ENCODE data around the gene OR52W1.
A peak's percentile ranks its signal among the peaks of the same experiment; 100 is the strongest.
"Not testable (repeated sequence)": the region's sequence is repeated elsewhere in the genome, so short reads cannot be mapped to it uniquely, and the experiment has no call there.

The OR52W1 gene

DNA sequence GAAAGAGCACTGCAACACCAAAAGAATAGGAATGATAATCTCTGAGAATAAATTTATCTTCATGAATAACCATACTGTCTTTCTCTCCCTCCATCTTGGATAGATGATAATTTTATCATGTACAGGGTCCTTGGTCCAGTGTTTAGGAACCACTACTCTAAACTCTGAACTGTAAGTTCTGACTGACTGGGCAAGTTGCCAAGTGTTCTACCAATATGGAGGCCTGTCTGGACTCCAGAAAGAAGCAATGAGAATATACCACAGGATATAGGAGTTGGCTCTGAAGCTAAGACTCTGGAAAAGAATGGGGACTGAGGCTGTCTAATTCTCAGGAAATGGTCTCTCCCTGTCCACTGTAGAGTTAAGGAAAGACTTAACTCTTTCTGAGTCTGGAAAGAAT, 33.9 kb downstream of the OR52W1 start:
- Mint-ChIP-seq H3K4me3 (peak overlapping the region; percentile 59), H3K27ac (no peak overlapping the region), H3K9me3 (no peaks in the 10 kb centered on the region), H3K27me3 (ENCODE audit: low read depth) (no peaks in the 10 kb centered on the region), H3K36me3 (ENCODE audit: low read depth) (peaks cover 3% of the 10 kb centered on the region), H3K4me1 (ENCODE audit: low read depth) (peaks cover 39% of the 10 kb centered on the region)

DNA sequence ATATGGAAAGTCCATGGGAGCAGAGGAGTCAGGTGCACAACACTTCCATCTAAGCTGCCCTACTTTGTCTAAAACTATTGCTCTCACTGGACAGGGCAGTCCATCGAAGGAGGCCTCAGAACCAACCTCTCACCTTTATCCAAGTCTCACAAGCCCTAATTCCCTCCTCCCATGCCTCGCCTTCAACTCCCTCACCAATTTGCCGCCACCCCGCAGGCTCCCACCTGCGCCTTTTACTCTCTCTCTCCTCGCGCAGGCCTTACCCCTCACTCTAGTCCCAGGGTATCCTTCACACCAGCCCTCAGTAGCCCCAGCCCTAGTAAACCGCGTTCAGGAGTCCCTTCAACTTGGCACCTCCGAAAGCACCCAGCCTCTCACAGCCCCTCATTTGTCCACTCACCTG, 35.0 kb downstream of the OR52W1 start:
- Mint-ChIP-seq H3K4me1 (ENCODE audit: low read depth) (peaks cover 38% of the 10 kb centered on the region), H3K27ac (peak overlapping the region; percentile 98), H3K27me3 (ENCODE audit: low read depth) (no peaks in the 10 kb centered on the region), H3K9me3 (no peaks in the 10 kb centered on the region), H3K36me3 (ENCODE audit: low read depth) (peaks cover 3% of the 10 kb centered on the region), H3K4me3 (peak overlapping the region; percentile 100)

DNA sequence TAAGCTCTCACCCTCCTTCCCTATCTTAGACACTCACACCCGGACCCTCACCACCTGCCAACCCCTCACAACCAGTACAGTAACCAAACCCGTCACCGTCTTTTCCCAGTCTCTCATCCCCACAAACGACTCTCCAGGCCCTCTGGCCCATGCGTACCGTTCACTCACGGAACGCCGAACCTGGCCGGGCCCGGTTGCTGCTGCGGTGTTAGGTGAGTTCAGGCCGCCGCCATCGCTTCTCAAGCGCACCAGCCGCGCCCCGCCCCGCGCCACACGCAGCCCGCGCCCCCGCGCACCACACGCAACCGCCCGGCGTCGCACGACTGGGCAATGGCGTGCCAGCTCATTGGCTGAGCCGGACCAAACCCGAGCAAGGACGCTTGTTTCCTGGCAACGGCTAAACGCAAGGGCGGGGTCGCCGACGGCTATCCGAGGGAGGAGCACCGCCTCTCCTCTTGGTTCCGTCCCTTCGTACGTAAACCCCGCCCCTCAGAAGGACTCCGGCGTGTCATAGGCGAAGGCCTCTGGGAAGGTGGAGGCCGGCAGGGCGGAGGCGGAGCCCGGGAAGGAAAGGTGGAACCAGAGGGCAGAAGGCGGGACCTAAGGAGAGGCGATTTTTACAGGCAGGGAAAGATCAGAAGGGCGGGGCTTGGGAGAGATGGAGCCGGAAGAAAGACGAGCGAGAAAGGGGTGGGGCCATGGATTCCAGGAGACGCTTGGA, 35.5 kb downstream of the OR52W1 start, which contains the start of gene FHIP1B:
Gene FHIP1B, minus strand, starts transcription at position 250 of the 721 bp plus-strand sequence. CDS start 10,120 bp downstream, outside the sequence.
- H3K27ac Mint-ChIP-seq = peak within 1 kb of the TSS; percentile 98
- H3K9me3 Mint-ChIP-seq = no peaks in the 10 kb centered on the region
- no peaks in the 10 kb centered on the region for H3K27me3 Mint-ChIP-seq (ENCODE audit: low read depth)
- peaks cover 32% of the 10 kb centered on the region for H3K4me1 Mint-ChIP-seq (ENCODE audit: low read depth)
- H3K36me3 Mint-ChIP-seq (ENCODE audit: low read depth) = peaks cover 3% of the 10 kb centered on the region
- peak within 1 kb of the TSS; percentile 100 for H3K4me3 Mint-ChIP-seq

DNA sequence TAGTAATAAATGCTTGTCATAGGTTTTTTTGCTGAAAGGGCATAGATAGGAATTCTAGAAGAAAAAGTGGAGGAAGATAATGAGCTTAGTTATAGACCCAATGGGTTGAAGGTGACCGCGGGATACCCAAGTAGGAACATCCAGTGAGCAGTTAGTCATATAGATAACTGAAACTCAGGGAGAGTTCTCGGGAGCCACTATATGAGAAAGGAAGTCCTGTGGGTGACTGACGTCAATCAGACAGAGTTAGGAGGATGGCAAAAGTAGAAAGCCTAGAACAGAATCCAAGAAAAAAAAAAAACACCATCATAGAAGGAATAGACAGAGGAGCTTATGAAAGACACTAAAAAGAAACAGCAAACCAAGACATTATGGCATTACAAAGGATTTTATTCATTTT, 38.2 kb downstream of the OR52W1 start:
- Mint-ChIP-seq H3K27ac (no peak overlapping the region), H3K4me1 (ENCODE audit: low read depth) (peaks cover 17% of the 10 kb centered on the region), H3K9me3 (no peaks in the 10 kb centered on the region), H3K27me3 (ENCODE audit: low read depth) (no peaks in the 10 kb centered on the region), H3K36me3 (ENCODE audit: low read depth) (no peaks in the 10 kb centered on the region), H3K4me3 (no peak overlapping the region)

DNA sequence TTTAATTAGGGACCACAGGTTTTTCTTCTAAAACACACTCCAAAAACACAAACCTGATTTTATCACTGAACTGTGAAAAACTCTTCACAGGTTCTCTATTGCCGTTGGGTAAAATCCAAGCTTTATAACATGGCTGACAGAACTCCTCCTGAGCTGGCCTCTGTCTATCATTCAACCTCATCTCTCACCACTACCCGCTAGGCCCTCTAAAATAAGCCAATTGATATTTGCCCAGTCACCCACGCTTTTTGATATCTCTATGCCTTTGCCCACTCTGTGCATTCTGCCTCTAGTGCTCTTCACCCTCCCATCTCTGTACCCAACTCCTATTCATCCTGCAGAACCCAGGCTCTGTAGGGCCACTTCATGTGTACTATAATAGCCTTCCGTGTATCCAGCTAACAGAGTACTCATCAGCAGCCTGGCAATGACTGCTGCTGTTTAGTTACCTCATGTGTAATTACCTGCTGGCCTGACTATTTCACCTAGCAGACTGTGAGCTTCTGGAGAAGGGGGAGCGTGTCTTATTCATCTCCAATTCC, 38.8 kb downstream of the OR52W1 start:
- Mint-ChIP-seq H3K4me3 (no peak overlapping the region), H3K27me3 (ENCODE audit: low read depth) (peaks cover 3% of the 10 kb centered on the region), H3K36me3 (ENCODE audit: low read depth) (no peaks in the 10 kb centered on the region), H3K27ac (no peak overlapping the region), H3K9me3 (no peaks in the 10 kb centered on the region), H3K4me1 (ENCODE audit: low read depth) (peaks cover 17% of the 10 kb centered on the region)

DNA sequence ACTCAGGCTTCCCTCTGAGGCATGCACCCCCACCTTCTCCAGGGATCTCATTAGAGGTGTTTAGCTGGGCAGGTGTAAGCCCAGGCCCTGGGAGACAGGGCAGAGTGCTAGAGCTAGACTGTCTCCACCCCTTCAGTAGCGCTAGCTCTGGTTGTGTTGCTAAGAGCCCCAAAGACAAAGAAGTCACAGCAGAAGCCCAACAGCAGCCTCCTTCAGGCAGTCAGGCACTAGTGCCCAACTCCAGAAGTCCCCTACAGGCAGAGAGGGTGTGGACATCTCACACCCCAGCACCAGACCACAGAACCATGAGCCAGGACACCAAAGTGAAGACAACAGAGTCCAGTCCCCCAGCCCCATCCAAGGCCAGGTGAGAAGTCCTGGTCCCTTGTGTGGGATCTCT, 39.9 kb downstream of the OR52W1 start, which contains the start of gene CNGA4:
Gene CNGA4, plus strand, starts transcription at position 188 of the 400 bp plus-strand sequence. Its CDS starts 118 bp downstream, at position 306.
- no peaks in the 10 kb centered on the region for H3K36me3 Mint-ChIP-seq (ENCODE audit: low read depth)
- no peaks in the 10 kb centered on the region for H3K9me3 Mint-ChIP-seq
- peaks cover 9% of the 10 kb centered on the region for H3K27me3 Mint-ChIP-seq (ENCODE audit: low read depth)
- H3K4me3 Mint-ChIP-seq = no peak within 1 kb of the TSS
- no peak within 1 kb of the TSS for H3K27ac Mint-ChIP-seq
- H3K4me1 Mint-ChIP-seq (ENCODE audit: low read depth) = peaks cover 11% of the 10 kb centered on the region

DNA sequence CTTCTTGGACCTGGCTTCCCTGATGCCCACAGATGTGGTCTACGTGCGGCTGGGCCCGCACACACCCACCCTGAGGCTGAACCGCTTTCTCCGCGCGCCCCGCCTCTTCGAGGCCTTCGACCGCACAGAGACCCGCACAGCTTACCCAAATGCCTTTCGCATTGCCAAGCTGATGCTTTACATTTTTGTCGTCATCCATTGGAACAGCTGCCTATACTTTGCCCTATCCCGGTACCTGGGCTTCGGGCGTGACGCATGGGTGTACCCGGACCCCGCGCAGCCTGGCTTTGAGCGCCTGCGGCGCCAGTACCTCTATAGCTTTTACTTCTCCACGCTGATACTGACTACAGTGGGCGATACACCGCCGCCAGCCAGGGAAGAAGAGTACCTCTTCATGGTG, 41.1 kb downstream of the OR52W1 start:
- H3K9me3 Mint-ChIP-seq = no peaks in the 10 kb centered on the region
- H3K27ac Mint-ChIP-seq = no peak overlapping the region
- peaks cover 3% of the 10 kb centered on the region for H3K4me1 Mint-ChIP-seq (ENCODE audit: low read depth)
- H3K4me3 Mint-ChIP-seq = no peak overlapping the region
- peaks cover 9% of the 10 kb centered on the region for H3K27me3 Mint-ChIP-seq (ENCODE audit: low read depth)
- H3K36me3 Mint-ChIP-seq (ENCODE audit: low read depth) = no peaks in the 10 kb centered on the region

DNA sequence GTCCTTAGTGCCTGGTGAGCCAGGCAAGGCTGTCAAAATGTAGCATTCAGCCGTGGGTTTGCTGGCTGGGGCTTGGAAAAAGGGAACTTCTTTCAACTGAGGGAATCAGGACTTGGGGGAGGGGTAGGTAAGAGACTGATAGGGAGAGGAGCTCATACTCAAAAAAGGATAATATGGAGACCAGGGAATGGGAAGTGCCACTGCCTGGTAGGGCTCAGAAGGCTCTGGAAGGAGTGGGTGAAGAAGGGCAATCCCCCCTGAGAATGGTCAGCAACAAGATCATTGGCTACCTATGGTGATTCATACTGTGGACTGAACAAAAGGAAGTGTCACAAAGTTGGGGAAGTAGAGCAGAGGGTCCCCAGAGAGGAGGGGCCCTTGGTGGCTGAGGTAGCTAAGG, 41.8 kb downstream of the OR52W1 start:
- H3K4me3 Mint-ChIP-seq = no peak overlapping the region
- H3K9me3 Mint-ChIP-seq = no peaks in the 10 kb centered on the region
- peaks cover 9% of the 10 kb centered on the region for H3K27me3 Mint-ChIP-seq (ENCODE audit: low read depth)
- no peaks in the 10 kb centered on the region for H3K4me1 Mint-ChIP-seq (ENCODE audit: low read depth)
- H3K36me3 Mint-ChIP-seq (ENCODE audit: low read depth) = no peaks in the 10 kb centered on the region
- no peak overlapping the region for H3K27ac Mint-ChIP-seq

DNA sequence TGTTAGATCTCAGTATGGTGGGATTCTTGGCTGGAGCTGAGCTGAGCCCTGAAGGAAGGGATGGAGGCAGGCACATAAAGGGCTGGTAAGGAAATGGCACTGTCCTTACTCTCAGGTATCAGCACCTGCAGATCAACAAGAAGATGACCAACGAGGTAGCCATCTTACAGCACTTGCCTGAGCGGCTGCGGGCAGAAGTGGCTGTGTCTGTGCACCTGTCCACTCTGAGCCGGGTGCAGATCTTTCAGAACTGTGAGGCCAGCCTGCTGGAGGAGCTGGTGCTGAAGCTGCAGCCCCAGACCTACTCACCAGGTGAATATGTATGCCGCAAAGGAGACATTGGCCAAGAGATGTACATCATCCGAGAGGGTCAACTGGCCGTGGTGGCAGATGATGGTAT, 42.3 kb downstream of the OR52W1 start:
- H3K36me3 Mint-ChIP-seq (ENCODE audit: low read depth) = no peaks in the 10 kb centered on the region
- no peak overlapping the region for H3K4me3 Mint-ChIP-seq
- H3K27ac Mint-ChIP-seq = no peak overlapping the region
- H3K27me3 Mint-ChIP-seq (ENCODE audit: low read depth) = peaks cover 9% of the 10 kb centered on the region
- H3K4me1 Mint-ChIP-seq (ENCODE audit: low read depth) = no peaks in the 10 kb centered on the region
- H3K9me3 Mint-ChIP-seq = no peaks in the 10 kb centered on the region

DNA sequence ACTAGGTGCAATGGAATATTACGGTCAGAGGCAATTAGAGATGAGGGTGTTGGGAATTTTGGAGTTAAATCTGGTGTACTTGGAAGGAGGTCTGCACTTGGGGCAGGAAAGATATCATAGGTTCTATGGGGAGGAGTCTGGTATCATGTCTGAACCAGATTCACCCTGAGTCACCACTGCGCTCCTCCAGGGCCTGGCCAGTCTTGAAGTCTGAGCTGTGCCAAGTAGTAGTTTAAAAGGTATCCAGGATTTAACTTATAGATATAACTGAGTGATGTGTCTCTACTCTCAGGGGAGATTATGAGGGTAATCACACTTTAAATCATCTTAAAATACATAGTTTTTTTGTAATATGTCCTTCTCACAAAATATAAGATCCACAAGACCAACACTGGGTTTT, 46.5 kb downstream of the OR52W1 start:
- Mint-ChIP-seq H3K27ac (no peak overlapping the region), H3K27me3 (ENCODE audit: low read depth) (peaks cover 23% of the 10 kb centered on the region), H3K4me1 (ENCODE audit: low read depth) (no peaks in the 10 kb centered on the region), H3K36me3 (ENCODE audit: low read depth) (no peaks in the 10 kb centered on the region), H3K4me3 (no peak overlapping the region), H3K9me3 (no peaks in the 10 kb centered on the region)

DNA sequence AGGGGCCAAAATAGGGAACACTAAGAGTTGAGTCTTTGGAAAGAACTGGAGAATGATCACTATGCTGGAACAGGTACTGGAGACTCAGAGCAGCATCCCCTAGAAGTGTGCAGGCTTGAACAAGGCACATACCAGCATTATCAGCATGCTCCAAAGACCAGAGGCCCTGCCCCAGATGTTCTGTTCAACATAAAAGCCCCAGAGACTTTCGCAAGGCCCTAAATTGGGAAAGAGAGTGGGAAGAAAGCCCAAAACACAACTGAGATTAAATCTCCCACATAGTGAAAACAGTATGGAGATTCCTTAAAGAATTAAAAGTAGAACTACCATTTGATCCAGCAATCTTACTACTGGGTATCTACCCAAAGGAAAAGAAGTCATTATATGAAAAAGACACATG, 49.2 kb downstream of the OR52W1 start:
- H3K9me3 Mint-ChIP-seq = no peaks in the 10 kb centered on the region
- no peaks in the 10 kb centered on the region for H3K36me3 Mint-ChIP-seq (ENCODE audit: low read depth)
- H3K4me1 Mint-ChIP-seq (ENCODE audit: low read depth) = no peaks in the 10 kb centered on the region
- no peak overlapping the region for H3K4me3 Mint-ChIP-seq
- no peak overlapping the region for H3K27ac Mint-ChIP-seq
- peaks cover 16% of the 10 kb centered on the region for H3K27me3 Mint-ChIP-seq (ENCODE audit: low read depth)

DNA sequence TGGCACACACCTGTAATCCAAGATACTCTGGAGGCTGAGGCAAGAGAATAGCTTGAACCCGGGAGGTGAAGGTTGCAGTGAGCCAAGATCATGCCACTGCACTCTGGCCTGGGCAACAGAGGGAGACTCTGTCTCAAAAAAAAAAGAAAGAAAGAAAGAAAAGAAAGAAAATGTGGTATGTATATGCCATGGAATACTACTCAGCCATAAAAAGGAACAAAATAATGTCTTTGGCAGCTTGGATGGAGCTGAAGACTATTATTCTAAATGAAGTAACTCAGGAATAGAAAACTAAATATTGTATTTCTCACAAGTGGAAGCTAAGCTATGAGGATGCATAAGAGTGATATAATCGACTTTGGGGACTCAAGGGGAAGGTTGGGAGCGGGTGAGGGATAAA, 49.9 kb downstream of the OR52W1 start:
- not testable (repeated sequence) for H3K4me1 Mint-ChIP-seq (ENCODE audit: low read depth); H3K36me3 Mint-ChIP-seq (ENCODE audit: low read depth); H3K4me3 Mint-ChIP-seq; H3K9me3 Mint-ChIP-seq; H3K27ac Mint-ChIP-seq
- peaks cover 14% of the 10 kb centered on the region for H3K27me3 Mint-ChIP-seq (ENCODE audit: low read depth)
